ENCODE measurements around the gene POMT2. TPM values are rescaled to one million over a fixed set of nuclear protein-coding genes. Genes with fewer than 3 reads are reported as not detected.

The POMT2 gene
- total RNA-seq, 6 experiments from 2014 or later, result 21.7 to 39.0 (median 27.5) TPM

DNA sequence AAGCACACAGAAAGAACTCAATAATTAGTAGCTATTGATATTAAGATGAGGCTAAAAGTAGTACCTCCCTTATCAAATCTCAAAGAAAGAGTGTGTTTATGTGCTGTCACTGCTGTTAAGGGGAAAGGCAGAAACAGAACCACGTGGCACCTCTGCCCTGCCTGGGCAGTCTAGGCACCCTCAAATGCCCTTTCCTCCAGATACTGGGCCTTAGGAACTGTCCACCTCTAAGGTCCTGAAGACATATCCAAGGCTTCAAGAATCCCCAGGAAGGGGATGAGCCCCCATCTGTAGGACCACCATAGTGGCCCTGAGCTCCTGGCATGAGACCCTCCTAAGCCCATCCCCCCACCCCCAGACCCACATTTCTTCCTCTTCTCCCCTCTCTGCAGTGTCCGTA lies 78.7 kb downstream of the POMT2 start:
- H3K27me3 Mint-ChIP-seq (ENCODE audit: insufficient read depth), result peaks cover 32% of the 10 kb centered on the region
- DNase-seq, result no peak
- H3K27ac Mint-ChIP-seq, result no peak overlapping the region
- H3K36me3 Mint-ChIP-seq (ENCODE audit: low read depth), result no peaks in the 10 kb centered on the region
- H3K9me3 Mint-ChIP-seq, result no peaks in the 10 kb centered on the region
- no peaks in the 10 kb centered on the region for H3K4me1 Mint-ChIP-seq (ENCODE audit: low read depth)
- H3K4me3 Mint-ChIP-seq, result no peak overlapping the region
- TF ChIP-seq, protein P1, sequence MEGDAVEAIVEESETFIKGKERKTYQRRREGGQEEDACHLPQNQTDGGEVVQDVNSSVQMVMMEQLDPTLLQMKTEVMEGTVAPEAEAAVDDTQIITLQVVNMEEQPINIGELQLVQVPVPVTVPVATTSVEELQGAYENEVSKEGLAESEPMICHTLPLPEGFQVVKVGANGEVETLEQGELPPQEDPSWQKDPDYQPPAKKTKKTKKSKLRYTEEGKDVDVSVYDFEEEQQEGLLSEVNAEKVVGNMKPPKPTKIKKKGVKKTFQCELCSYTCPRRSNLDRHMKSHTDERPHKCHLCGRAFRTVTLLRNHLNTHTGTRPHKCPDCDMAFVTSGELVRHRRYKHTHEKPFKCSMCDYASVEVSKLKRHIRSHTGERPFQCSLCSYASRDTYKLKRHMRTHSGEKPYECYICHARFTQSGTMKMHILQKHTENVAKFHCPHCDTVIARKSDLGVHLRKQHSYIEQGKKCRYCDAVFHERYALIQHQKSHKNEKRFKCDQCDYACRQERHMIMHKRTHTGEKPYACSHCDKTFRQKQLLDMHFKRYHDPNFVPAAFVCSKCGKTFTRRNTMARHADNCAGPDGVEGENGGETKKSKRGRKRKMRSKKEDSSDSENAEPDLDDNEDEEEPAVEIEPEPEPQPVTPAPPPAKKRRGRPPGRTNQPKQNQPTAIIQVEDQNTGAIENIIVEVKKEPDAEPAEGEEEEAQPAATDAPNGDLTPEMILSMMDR (IDR thresholded peaks at IDR 0.05), result no peak

DNA sequence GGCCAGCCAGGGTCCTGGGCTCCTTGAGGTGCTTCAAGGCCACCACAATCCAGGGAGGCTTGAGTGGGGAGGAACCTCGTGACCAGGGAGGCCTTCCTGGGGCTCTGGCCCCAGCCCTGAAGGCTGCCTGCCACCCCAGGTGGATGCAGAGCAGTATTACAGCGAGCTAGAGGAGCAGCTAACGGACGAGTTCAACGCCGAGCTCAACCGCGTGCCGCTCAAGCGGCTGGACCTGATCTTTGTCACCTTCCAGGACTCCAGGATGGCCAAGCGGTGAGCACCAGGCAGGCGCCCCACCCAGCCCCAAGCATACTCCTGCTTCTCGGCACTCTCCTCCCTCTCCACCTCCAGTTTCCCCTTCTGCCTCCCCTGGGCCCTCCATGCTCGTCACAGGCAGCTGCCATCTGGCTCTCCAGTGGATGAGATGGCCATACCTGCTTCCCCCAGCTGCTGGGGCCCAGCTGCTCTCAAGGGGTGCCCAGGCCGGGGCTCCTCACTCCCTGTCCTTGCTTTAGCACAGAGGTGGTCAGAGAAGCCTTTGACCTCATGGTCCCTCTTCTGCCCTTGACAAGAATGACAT lies 80.3 kb downstream of the POMT2 start:
- Mint-ChIP-seq H3K4me1 (ENCODE audit: low read depth) (no peaks in the 10 kb centered on the region), H3K27me3 (ENCODE audit: insufficient read depth) (peaks cover 23% of the 10 kb centered on the region), H3K4me3 (no peak overlapping the region), H3K27ac (no peak overlapping the region), H3K36me3 (ENCODE audit: low read depth) (no peaks in the 10 kb centered on the region), H3K9me3 (no peaks in the 10 kb centered on the region)
- DNase-seq, result no peak
- TF ChIP-seq, protein P1 (IDR thresholded peaks at IDR 0.05), result no peak

DNA sequence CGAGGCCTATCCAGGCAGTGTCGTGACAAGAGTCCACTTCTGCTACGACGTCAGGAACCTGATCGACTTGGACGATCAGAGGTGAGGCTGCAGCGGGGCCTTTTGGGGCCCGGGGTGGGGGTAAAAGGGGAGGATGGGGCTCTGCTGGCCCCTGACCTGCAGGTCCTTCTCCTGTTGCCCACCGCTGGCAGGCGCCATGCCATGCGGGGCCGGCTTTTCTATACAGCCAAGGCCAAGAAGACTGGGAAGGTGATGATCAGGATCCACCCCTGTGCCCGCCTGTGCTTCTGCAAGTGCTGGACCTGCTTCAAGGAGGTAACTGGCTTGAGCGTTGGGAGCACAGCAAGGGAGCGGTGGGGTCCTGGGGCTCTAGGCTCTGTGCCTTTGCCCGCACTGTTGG lies 81.3 kb downstream of the POMT2 start:
- Mint-ChIP-seq H3K4me3 (no peak overlapping the region), H3K27ac (no peak overlapping the region), H3K36me3 (ENCODE audit: low read depth) (no peaks in the 10 kb centered on the region), H3K4me1 (ENCODE audit: low read depth) (no peaks in the 10 kb centered on the region), H3K27me3 (ENCODE audit: insufficient read depth) (peaks cover 23% of the 10 kb centered on the region), H3K9me3 (no peaks in the 10 kb centered on the region)
- DNase-seq, result no peak
- TF ChIP-seq, protein P1 (IDR thresholded peaks at IDR 0.05), result no peak

DNA sequence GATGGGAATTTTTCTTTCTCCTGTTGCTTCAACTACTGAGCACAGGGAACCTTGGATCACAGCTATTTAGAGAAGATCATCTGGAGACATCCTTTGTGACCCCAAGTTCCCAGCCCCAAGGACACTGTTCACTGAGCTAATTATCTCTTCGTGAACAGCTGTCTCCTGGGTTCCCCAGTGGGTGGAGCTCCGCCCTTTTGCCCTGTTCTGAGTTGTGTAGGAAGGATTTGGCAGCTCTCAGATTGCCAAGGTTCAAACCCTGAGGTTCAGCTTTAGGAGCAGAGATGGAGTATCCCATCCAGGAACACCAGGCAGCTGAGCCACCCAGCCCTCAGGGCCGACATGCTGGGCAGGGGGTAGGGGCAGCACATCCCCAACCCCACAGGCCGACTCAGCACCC lies 81.7 kb downstream of the POMT2 start:
- no peak overlapping the region for H3K27ac Mint-ChIP-seq
- TF ChIP-seq, protein P1 (IDR thresholded peaks at IDR 0.05), result no peak
- H3K4me3 Mint-ChIP-seq, result no peak overlapping the region
- peaks cover 23% of the 10 kb centered on the region for H3K27me3 Mint-ChIP-seq (ENCODE audit: insufficient read depth)
- no peaks in the 10 kb centered on the region for H3K4me1 Mint-ChIP-seq (ENCODE audit: low read depth)
- H3K36me3 Mint-ChIP-seq (ENCODE audit: low read depth), result no peaks in the 10 kb centered on the region
- H3K9me3 Mint-ChIP-seq, result no peaks in the 10 kb centered on the region
- DNase-seq, result no peak

DNA sequence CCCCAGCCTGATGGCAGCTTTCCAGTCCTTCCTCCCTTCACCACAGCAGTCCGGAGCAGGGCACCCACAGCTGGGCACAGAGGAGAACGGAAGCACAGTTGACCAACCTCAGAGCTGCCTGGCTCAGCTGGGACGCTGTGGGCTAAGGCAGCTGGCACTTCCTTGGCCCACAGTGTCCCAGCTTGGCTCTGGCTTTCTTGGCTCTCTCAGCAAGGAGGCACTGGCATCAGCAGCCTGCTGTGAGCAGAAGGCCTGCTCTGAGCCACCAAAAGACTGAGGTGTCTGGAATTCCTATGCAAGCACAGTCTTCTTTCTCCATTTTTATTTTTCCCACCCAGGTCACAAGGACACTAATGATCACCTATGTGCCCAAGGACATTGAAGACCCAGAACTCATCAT lies 82.3 kb downstream of the POMT2 start:
- DNase-seq, result no peak
- H3K9me3 Mint-ChIP-seq, result no peaks in the 10 kb centered on the region
- no peaks in the 10 kb centered on the region for H3K36me3 Mint-ChIP-seq (ENCODE audit: low read depth)
- TF ChIP-seq, protein P1 (IDR thresholded peaks at IDR 0.05), result no peak
- no peaks in the 10 kb centered on the region for H3K4me1 Mint-ChIP-seq (ENCODE audit: low read depth)
- peaks cover 27% of the 10 kb centered on the region for H3K27me3 Mint-ChIP-seq (ENCODE audit: insufficient read depth)
- H3K4me3 Mint-ChIP-seq, result no peak overlapping the region
- no peak overlapping the region for H3K27ac Mint-ChIP-seq

DNA sequence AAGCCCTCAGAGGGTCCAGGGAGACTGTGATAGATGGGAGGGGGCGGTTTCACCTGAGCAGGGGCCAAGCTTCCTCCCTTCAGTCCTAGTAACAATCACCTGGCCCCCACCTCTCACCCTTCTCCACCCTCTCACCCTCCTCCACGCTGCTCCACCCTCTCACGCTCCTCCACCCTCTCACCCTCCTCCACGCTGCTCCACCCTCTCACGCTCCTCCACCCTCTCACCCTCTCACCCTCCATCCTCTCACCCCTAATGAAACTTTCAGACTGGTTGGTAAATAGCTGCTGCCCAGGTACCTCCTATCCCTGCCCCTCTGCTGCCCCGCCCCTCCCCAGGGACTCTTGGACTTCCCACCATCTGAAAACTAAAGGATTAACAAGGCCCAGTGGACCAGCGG lies 83.9 kb downstream of the POMT2 start:
- TF ChIP-seq, protein P1 (IDR thresholded peaks at IDR 0.05), result no peak
- no peaks in the 10 kb centered on the region for H3K36me3 Mint-ChIP-seq (ENCODE audit: low read depth)
- H3K27ac Mint-ChIP-seq, result no peak overlapping the region
- no peak overlapping the region for H3K4me3 Mint-ChIP-seq
- no peak for DNase-seq
- H3K9me3 Mint-ChIP-seq, result no peaks in the 10 kb centered on the region
- H3K27me3 Mint-ChIP-seq (ENCODE audit: insufficient read depth), result peaks cover 26% of the 10 kb centered on the region
- H3K4me1 Mint-ChIP-seq (ENCODE audit: low read depth), result no peaks in the 10 kb centered on the region

Data from HFFc6 (cell line).